SK-N-SH treated with all-trans-retinoic acid at 6 μM for 48 hours (cell line): ENCODE results near the gene KLHL6.

Experiments used
- RARB ChIP-seq: fragments of 250-450 bp; sonication (Bioruptor Pico); IDR thresholded peaks from 2 replicates; pipeline ENCODE4 v1.8.0; 2021; ENCODE audit warnings: mild to moderate bottlenecking, moderate library complexity
- ZFP3 ChIP-seq: fragments of 250-450 bp; sonication (Bioruptor Pico); IDR thresholded peaks from 2 replicates; pipeline ENCODE4 v1.5.0; 2020; ENCODE audit warnings: mild to moderate bottlenecking, moderate library complexity

DNA sequence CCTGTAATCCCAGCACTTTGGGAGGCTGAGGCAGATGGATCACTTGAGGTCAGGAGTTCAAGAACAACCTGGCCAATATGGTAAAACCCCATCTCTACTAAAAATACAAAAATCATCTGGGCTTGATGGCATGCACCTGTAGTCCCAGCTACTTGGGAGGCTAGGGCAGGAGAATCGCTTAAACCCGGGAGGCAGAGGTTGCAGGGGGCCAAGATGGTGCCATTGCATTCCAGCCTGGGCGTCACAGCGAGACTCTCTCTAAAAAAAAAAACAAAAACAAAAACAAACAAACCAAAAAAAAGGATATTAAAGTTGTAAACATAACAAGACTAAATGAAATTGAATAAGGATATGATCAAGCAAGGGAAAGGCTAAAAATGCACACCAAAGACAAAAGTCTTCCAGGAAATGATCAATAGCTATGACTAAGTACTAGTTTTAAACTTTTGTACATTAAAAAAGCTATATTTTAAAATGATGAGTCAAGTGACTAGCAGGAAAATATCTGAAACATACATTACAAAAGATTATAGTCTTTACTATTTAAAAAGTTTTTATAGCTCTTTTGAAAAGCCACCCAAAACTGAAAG, 28.6 kb downstream of the KLHL6 start:
- TF ChIP-seq RARB (CRISPR knock-in tag) (no peak), ZFP3 (CRISPR knock-in tag) (no peak)
